GM19351 (cell line): ENCODE results near the gene TXN.
"Not testable (repeated sequence)": the region's sequence is repeated elsewhere in the genome, so short reads cannot be mapped to it uniquely, and the experiment has no call there.

Source experiments
- ATAC-seq: cut with Tn5 transposase; IDR thresholded peaks from one replicate; pipeline ENCODE4 v1.9.1; 2021; ENCODE audit warnings: mild to moderate bottlenecking, moderate library complexity; ENCODE audit not compliant: unreplicated experiment

TXN gene

DNA sequence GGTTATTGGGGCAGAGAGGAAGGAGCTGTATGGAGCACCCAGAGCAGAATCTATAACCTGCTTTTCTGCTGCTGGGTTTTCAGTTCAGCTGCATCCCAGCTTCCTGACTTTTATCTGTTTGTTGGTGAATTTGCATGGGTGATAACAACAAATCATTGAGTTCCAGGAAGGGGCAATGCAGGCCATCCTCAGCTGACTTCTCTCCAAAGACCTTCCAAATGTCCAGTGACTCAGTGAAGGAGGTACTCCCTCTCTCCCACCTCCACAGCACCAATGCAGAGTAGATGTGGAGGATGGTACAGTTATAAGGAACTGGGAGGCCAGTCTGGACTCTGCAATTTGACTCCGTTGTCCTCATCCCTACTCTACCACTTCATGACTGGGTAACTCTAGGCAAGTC is 1.6 kb upstream of the TXN start:
- ATAC-seq, result no peak

DNA sequence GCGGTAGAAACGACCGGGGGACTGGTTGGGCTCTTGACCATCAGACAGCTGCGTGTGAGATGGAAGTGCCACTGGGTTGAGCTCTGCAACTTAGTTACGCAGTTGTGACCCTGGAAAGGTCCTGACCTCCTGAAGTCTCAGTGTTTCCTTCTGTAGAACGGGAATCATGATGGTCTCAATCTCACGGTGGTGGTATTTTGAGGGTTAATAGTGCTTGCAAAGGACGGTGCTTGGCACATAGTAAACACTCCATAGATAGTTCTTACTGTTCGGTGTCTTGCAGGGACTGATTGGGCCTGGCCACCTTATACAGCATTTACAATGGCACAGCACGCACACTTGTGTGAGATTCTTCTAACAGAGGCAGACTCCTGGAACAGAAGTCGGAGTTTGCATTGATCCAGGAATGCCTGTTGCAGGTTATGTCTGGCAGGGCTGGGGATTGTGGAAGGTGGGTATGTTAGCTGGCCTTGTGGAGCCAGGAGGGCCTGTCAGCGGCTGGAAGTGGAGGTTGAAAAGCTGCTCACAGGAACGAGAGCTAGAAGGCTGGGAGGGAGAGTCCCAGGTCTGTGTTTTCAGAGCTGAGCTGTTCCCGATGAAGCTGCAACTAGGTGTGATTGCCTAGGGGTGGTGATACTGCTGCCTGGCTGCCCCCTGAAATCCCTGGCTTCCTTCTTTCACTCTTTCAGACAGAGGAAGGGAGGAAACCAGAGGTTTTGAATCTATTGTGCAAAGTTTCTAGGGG is 962 bp upstream of the TXN start:
- ATAC-seq, result peak; percentile 3

DNA sequence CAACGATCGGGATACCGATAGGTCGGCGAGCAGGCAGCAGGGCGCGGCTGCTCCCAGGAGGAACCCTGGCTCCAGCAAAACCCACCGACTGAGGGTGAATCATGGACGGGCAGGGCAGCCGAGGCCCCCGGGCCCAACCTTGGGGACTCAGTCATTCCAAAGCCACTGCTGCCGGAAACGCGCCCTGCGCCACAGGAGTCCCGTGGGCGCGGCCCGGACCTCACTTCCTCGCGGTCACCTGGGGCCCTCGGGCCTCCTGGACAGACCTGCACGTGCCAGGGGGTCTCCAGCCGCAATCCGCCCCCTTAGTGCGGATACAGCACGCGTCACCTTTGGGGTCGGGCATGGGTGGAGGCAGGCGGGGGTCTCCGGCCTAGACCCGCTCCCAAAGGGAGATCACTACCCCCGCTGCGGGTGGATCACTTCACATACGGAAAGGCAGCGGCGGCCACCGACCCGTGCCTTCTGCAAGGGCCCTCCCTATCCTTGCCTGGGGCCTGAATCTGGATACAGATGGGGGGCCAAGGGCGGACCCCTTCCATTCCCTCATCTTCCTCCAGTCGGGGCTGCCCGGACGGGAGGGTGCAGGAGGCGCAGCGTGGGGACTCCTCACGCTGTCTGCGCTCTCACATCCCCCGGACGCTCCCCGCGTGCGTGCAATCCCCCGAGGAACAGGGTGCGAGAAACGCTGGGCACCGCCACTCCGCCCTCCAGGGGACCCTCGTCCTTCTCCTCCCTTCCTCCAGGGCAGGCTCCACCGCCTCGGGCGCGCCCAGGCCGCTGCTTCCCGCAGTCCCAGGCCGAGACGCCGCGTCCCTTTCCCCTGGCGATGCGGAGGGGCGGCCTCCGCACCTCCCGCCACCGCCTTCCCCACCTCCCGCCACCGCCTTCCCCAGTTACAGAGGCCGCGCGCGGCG is 586 bp downstream of the TXN start:
- ATAC-seq, result peak; percentile 22

DNA sequence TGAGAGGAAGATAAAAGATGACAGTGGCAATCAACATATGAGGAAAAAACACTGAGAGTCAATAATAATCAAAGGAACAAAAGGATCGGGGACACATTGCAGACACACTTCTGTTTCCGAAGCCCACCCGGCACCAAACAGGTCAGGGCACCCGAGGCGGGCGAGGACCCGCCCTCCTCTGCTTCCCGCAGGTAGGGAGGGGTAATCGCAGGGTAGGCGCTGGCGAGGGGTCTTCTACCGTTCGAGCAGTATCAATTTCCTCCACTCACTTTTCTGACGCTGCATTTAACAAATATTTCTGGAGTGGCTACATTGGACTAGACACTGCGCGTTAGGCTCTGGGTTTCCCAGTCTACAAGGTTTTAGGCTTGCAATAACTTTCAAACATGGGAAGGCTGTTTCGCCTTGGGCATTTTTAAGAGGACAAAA is 1.3 kb downstream of the TXN start:
- no peak for ATAC-seq

DNA sequence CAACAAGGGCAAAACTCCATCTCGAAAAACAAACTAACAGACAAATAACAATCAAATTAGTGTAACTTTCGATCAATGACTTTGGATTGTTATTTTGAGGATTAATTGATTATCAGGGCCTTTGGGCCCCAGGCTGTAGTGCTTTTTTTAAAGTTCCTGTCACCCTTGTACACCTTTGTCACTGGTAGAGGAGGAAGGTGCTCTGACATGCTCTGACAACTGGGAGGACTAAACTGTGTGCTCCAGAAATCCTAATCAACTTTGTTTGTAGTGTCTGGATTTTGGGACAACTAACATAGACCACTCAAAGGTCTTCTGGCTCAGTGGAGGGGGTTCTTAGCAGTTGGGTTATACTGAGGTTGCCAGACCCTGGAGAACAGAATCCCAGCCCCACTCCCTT is 1.8 kb downstream of the TXN start:
- ATAC-seq, result no peak

DNA sequence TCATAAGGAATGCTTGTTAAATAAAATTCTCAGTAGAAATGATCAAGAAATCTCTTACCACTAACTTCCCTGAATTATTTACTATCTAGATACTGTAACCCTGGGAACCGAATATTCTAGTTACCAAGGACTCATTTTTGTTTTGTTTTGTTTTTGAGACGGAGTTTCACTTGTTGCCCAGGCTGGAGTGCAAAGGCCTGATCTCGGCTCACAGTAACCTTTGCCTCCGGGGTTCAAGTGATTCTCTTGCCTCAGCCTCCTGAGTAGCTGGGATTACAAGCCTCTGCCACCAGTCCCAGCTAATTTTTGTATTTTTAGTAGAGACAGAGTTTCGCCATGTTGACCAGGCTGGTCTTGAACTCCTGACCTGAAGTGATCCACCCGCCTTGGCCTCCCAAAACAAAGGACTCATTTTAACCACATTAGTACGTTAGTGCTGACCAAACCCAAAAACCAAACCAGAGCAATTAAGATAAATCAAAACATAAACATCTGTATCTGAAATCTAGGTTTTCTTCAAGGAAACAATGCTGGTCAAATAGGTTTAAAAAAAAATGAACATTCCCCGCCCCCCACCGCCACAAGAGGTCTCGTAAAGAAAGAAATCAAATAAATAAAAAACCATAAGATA is 3.7 kb downstream of the TXN start:
- no peak for ATAC-seq

DNA sequence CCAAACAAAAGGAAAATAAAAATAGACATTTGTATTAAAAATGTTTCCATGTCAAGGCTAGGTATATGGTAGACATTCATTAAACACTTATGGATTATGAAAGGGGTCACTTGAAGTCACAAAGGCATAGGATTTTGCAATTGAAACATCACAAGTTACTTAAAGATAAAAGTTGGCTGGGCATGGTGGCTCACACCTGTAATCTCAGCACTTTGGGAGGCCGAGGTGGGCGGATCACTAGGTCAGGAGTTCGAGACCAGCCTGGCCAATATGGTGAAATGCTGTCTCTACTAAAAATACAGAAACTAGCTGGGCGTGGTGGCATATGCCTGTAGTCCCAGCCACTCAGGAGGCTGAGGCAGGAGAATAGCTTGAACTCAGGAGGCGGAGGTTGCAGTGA is 4.5 kb downstream of the TXN start:
- ATAC-seq, result not testable (repeated sequence)

DNA sequence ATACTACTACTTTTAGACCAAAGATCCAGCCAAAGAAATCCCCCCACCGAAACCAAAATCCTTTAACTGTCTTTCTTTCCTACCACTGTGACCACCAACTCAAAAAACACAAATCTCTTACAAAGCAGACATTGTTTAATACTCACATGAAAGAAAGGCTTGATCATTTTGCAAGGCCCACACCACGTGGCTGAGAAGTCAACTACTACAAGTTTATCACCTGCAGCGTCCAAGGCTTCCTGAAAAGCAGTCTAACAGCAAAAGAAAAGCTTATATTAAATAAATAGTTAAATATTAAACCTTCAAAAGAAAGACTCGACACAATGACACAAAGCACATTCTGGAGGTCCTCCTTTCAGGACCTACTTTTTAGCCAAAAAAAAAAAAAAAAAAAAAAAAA is 5.1 kb downstream of the TXN start:
- ATAC-seq, result no peak

DNA sequence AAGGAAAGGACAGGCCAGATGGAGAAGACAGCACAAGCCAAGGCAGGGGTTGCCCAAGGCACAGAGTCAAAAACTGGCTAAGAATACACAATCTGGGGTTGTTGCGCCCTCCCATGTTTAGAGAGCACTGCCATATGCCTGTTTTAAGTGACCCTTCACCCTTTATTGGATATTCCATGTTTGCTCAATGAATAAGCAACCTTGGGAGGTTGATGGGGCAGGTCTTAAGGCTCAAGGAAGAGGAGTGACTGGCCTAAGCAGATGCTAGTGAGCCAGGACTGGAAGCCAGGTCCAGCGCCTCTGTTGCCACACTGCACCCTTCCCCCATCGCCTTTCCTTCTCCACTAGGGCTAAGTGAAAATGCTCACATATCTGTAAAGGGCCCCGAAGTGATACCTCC is 6.7 kb downstream of the TXN start:
- ATAC-seq, result no peak

DNA sequence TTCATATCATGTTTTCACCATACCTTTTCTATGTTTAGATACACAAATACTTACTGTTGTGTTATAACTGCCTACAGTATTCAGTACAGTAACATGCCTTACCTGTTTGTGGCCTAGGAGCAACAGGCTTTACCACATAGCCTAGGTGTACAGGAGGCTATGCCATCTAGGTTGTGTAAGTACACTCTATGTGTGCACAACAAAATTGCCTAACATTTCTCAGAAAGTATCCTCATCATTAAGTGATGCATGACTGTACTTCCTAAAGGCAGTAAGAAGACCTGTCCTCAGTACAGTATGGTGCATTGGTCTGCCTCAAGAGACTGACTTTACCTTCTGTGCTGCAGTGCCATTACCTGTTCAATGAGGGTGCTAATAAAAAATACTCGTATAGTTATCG is 7.9 kb downstream of the TXN start:
- ATAC-seq, result no peak

DNA sequence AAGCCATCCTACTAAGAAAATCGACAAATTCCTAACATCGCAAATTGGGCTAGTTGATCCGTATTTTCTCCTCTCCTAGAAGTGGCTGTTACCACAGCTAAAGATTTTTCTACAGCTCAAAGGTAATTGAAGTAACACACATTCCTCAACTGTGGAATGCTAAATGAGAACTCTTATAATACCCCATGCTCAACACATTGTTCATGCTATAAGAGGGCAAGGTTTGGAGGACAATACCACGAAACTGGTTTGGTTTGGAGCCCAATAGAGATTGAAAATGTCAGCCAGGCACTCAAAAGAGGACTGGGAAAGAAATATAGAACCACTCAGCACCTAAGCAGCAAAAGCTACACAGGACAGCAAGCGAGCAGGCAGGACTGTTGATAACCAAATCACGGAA is 10.1 kb downstream of the TXN start:
- ATAC-seq, result no peak

DNA sequence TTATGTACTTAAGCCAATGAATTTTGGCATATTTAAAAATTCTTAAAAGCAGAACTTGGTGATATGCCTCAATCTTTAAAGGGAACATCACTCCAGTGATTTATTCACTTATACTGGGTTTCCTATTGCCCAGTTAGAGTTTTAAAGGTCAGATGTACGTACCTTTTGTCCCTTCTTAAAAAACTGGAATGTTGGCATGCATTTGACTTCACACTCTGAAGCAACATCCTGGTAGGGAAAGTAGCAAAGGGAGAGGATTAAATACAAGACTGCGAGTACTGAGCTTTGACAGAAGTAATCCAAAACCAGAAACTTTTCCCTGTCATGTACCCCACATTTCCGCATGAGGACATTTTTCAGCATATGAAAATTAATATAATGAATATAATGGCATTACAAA is 11.7 kb downstream of the TXN start:
- ATAC-seq, result no peak

DNA sequence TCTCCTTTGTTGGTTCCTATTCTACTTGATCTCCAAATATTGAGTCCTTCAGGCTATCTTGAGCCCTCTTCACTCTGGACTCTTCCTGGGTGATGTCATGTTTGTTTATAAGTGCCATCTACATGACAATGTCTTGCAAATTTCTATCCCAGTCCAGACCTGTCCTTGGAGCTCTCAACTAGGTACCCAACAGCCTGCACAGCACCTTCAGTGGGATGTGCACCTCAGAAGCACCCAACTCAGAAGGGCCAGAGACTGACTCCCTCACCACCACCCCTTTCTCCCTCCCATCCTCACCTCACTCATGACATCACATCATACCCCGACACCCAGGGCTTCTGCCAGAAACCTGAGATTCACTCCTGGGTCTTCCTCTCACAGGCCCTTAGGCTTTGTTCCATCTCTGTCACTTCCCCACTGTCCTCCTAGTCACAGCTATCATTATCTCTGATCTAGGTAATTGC is 14.4 kb downstream of the TXN start:
- no peak for ATAC-seq

DNA sequence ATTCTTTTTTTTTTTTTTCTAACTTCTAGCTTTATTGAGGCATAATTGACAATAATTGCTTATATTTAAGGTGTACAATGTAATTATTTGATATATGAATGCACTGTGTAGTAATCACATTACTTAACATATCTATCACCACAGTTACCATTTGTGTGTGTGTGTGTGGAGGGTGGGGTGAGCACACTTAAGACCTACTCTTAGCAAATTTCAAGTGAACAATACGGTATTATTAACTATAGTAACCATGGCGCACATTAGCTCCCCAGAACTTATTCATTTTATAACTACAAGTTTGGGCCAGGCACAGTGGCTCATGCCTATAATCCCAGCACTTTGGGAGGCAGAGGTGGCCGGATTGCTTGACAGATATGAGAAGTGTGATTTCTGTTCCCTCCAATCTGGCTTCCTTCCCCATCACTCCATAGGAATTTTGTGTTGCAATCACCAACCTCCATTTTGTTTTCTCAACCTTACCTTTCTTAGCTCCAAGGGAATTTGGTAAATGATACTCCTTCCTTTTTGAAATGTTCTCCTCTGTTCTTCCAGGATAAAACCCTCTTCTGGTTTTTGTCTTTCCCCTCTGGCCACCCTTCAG is 14.9 kb downstream of the TXN start:
- ATAC-seq, result no peak

DNA sequence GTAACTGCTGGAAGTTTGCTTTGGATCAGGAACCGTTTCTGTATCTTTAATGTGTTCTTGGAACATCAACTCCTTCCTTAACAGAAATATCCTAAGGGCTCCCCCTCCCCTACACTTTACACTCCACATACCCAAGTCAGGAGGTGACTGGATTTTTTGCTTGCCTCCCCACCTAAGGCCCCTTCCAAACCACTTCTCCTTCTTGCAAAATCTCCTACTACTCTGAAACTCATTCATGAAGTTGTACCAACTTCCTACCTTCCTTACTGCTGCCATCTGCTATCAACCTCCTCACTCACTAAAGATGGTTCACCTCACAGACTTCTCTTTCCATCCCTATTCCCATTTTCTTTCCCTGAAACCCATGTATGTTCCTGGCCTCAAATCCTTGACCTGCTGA is 16.1 kb downstream of the TXN start:
- ATAC-seq, result no peak

DNA sequence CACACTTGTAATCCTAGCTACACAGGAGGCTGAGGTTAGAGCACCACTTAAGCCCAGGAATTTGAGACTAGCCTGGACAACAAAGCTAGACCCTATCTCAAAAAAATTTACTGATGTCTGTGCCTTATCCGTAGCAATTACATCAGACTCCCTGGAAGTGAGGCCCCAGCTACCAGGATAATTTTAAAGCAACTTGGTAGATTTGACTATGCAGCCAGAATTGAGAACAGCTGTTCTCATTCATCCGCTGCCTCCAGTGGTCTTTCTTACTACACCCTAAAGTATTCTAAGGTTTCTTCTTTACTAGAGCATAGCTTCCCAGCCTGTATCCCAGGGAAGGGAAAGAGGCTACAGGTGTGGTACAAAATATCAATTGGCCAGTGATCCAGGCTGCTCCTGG is 28.0 kb downstream of the TXN start:
- no peak for ATAC-seq

DNA sequence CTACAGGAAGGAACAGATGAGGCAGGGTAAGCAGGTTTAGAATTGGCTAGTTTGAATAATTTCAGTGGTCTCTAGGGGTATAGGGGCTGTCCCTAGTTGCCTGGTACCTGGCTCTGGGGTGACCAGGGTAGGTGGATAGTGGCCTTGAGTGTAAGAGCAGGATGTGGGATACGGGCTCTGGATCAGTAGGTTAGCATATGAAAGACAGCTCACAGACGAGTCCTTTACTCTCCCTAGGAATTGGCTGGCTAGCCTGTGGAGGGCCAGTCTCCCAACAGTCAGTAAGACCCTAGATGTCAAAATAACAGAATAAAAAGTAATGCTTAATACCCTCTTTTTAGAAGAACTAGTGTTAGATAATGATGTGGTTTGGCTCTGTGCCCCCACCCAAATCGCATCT is 31.7 kb downstream of the TXN start:
- ATAC-seq, result no peak

DNA sequence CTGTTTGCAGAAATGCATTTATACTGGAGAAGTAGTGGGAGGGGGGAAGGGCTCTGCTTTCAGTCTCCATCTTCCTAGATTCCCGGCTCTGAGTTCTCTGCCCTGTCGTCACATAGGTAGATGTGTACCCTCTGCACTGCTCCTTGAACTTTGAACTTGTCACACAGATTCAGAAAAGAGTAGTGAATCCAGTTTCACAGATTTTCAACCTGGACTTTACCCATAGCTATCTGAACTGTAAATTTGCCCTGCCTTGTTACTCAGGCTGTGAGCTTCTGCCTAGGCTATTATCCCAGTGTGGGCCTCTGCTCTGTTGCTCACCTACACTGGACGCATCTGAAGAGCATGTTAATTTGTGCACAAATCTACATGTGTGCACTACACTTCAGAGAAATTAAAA is 35.5 kb downstream of the TXN start:
- no peak for ATAC-seq

DNA sequence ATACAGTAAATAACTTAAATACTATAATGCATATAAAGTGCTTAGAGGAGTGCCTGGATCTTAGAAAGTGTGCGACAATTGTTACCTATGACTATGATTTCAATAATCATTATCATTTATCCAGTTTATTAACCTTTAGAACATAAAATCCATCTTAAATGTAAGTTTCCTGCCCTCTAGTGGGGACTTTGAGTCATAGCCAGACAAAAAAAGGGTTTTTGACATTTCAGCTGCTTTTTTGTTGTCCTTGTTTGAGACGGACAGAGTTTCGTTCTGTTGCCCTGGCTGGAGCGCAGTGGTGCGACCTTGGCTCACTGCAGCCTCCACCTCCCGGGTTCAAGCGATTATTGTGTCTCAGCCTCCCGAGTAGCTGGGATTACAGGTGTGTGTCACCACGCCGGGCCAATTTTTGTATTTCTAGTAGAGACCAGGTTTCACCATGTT is 38.6 kb downstream of the TXN start:
- ATAC-seq, result no peak

DNA sequence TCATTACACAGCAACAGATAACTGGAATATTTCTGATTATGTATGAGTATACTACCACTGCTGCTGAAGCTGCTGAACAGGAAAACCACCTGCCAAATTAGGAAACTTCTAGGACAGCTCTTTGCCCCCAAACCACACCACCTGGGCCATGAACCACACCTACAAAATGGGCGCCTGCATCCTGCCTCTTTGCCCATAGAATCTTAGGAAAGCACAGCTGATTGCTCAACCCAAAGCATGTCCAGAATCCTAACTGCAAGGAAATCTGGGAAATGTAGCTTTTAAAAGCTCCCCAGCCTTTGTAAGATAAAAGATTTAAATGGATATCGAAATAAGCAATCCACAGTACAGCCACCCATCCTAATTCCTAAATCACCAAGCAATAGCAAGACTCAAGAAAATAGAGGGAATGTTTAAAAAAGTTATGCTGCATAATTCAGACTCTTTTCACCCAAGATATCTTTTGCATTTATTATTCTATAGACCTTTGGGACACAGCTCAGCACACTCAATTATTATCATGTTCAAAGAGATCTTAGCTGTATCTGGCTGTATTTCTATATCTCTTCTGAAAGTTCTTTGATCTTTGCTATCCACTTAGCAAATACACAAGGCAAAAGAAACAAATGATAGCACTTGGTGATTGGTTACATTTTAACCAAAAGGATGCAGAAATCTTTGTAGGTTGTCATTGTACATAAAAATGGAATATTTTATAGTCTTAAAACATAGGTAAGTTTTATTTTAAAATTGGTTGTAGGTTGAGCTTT is 41.5 kb downstream of the TXN start:
- no peak for ATAC-seq
